GM19238 (cell line): ENCODE data around the gene CNKSR2.
"Not testable (repeated sequence)": the region's sequence is repeated elsewhere in the genome, so short reads cannot be mapped to it uniquely, and the experiment has no call there.

ENCODE experiments used
- DNase-seq: peaks from one replicate; pipeline ENCODE4 v3.0.0; 2011; ENCODE audit warnings: low spot score; ENCODE audit not compliant: insufficient read length

CNKSR2 gene

GRCh38 chrX:21438792-21439191 is 64.6 kb downstream of the CNKSR2 start:
- no peak for DNase-seq

- no peak for DNase-seq
Observed at GRCh38 chrX:21440911-21441310, 66.7 kb downstream of the CNKSR2 start.

GRCh38 chrX:21457718-21458117 is 83.5 kb downstream of the CNKSR2 start:
- no peak for DNase-seq

- no peak for DNase-seq
Observed at GRCh38 chrX:21469071-21469470, 94.9 kb downstream of the CNKSR2 start.

- no peak for DNase-seq
Observed at GRCh38 chrX:21476909-21477308, 102.7 kb downstream of the CNKSR2 start.

GRCh38 chrX:21479695-21480270 is 105.6 kb downstream of the CNKSR2 start:
- peak; percentile 5 for DNase-seq

GRCh38 chrX:21481761-21482160 is 107.5 kb downstream of the CNKSR2 start:
- DNase-seq = no peak

GRCh38 chrX:21484051-21484450 is 109.8 kb downstream of the CNKSR2 start:
- not testable (repeated sequence) for DNase-seq

GRCh38 chrX:21487832-21488231 is 113.6 kb downstream of the CNKSR2 start:
- DNase-seq = no peak

GRCh38 chrX:21490341-21490740 is 116.1 kb downstream of the CNKSR2 start:
- no peak for DNase-seq

GRCh38 chrX:21493226-21493830 is 119.1 kb downstream of the CNKSR2 start:
- no peak for DNase-seq

GRCh38 chrX:21503593-21503992 is 129.4 kb downstream of the CNKSR2 start:
- DNase-seq = no peak

GRCh38 chrX:21509912-21510311 is 135.7 kb downstream of the CNKSR2 start:
- DNase-seq = no peak

- DNase-seq = no peak
Observed at GRCh38 chrX:21524008-21524407, 149.8 kb downstream of the CNKSR2 start.

GRCh38 chrX:21528076-21528475 is 153.9 kb downstream of the CNKSR2 start:
- no peak for DNase-seq

- no peak for DNase-seq
Observed at GRCh38 chrX:21529771-21530170, 155.6 kb downstream of the CNKSR2 start.

GRCh38 chrX:21544642-21545041 is 170.4 kb downstream of the CNKSR2 start:
- not testable (repeated sequence) for DNase-seq

GRCh38 chrX:21559417-21559816 is 185.2 kb downstream of the CNKSR2 start:
- DNase-seq = no peak

GRCh38 chrX:21565025-21565424 is 190.8 kb downstream of the CNKSR2 start:
- no peak for DNase-seq

- DNase-seq = no peak
Observed at GRCh38 chrX:21574793-21575192, 200.6 kb downstream of the CNKSR2 start.

- no peak for DNase-seq
Observed at GRCh38 chrX:21581479-21581878, 207.3 kb downstream of the CNKSR2 start.

GRCh38 chrX:21586001-21586400 is 211.8 kb downstream of the CNKSR2 start:
- no peak for DNase-seq

GRCh38 chrX:21590012-21590776 is 216.0 kb downstream of the CNKSR2 start:
- DNase-seq = no peak
